GM19455 (cell line): ENCODE measurements around the gene RFTN1.
"Not testable (repeated sequence)": the region's sequence is repeated elsewhere in the genome, so short reads cannot be mapped to it uniquely, and the experiment has no call there.

Experiments
- ATAC-seq: cut with Tn5 transposase; IDR thresholded peaks from one replicate; pipeline ENCODE4 v1.9.1; 2021; ENCODE audit not compliant: unreplicated experiment

Gene RFTN1

GRCh38 chr3:16507578-16508242 is 5.8 kb downstream of the RFTN1 start:
- ATAC-seq = no peak

DNA sequence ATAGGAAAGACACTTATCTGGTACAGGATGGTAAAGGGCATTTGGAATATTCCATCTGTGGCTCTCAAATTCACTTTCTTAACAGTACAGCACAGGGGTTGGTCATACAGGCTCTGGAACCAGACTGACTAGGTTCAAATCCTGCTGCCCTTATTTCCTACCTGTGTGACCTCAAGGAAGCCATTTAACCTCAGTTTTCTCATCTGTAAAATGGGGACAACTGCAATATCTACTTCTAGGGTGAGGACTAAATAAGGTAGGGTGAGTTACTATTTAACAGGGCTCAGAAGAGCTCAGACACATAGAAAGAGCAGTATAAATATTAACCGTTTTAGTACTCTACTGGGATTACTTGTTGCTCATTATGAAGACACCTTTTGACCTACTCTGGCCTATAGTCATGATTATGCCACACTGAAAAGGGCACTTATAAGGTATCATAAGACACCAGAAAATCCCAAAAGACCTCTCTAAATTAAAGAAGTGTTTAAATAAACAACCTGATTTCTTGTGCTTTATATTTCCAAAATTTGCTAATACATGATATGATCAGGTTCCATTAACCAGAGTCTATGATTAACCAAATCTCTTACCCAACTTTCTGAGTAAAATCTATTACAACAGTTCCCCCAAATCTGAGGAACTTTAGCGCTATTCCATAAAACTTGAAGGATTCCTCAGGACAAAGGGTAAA is 6.5 kb downstream of the RFTN1 start:
- ATAC-seq = no peak

DNA sequence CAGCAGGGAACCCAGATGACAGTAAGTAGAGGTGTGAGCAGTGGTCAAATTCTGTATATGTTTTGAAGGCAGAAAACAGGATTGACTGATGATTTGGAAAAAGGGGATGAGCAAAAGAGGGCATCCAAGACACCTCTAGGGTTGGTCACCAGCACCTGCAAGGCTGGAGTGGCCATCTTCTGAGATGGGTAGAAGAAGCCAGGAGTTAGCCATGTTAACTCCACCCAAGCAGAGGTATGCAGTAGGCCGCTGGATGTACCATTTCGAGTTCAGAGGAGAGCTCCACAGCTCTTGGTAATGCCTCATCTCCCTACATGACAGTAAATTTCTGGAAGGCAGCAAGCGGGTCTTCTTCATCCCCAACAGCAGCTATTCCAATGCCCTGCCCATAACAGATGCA is 7.0 kb downstream of the RFTN1 start:
- no peak for ATAC-seq

DNA sequence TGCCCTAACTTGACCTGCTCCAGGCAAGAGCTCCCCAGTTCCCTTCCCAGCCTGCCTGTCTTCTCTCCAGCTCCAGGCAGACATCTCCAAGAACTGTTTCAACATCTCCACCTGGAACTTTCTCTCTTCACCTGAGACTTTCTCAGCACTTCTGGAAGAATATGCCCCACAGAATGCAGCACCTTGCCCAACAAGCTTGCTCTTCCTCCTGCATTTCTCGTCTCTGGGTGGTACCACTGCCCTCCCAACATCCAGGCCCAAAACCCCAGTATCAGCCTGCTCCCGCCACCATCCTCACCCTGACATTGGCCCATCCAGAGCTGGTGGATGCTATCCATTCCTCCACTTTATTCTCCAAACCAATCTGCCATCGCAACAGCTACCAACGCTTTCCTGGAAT is 8.8 kb downstream of the RFTN1 start:
- no peak for ATAC-seq

GRCh38 chr3:16504242-16504641 is 9.3 kb downstream of the RFTN1 start:
- ATAC-seq = peak; percentile 86

DNA sequence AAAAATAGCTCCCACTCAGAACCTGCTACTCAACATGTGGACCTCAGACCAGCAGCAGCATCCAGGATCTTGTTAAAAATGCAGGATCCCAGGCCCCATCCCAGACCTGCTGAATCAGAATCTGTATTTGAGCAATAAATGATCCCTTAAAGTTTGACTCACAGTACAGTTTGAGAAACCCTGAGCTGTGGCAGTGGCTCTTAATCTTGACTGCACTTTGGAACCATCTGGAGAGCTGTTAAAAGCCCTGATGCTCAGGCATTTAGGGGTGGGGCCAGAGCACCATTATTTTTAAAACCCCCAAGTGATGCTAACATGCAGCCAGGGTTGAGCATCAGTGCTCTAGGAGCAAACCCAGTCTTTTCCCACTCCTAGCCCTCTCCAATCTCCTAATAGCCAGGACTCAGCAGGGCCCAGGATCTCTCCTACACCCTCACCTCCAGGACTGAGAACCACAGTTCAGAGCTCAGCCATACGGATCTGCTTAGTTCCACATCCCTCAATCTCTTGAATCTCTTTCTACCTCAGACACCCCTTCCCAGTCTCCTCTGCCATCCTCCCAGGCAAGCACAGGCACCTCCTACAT is 10.2 kb downstream of the RFTN1 start:
- no peak for ATAC-seq

GRCh38 chr3:16502347-16502908 is 11.1 kb downstream of the RFTN1 start:
- ATAC-seq = no peak

- no peak for ATAC-seq
Observed at GRCh38 chr3:16501376-16501775, 12.1 kb downstream of the RFTN1 start.

DNA sequence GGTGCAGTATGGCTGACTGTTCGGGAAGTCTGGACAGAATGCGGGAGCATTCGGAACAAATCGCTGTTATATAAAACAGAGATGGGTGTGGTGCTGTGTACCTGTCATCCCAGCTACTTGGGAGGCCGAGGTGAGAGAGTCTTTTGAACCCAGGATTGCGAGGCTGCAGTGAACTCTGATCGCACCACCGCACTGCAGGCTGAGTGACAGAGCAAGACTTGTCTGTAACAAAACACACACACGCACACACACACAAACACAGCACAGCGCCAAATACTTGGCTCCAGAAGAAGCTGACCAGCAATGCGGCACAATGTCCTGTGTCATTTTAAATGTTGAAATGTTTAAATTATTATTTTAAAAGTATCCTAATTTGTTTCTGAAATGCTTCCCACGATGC is 12.6 kb downstream of the RFTN1 start:
- ATAC-seq = no peak

- no peak for ATAC-seq
Observed at GRCh38 chr3:16500093-16500492, 13.4 kb downstream of the RFTN1 start.

DNA sequence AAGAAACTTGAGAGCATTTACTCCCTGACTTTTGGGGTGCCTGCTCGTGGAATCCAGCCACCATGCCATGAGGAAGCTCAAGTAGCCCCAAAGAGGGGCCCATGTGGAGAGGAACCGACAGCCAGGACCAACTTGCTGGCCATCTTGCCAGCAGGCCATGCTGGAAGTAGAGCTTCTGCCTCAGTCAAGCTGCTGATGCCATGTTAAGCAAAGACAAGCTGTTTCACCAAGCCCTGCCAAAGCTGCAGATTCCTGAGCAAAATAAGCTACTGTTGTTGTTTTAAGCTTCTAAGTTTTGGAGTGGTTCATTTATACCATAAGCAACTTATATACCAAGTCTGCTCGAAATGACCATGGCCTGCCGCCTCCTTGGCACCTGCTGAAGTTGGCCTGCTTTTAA is 14.1 kb downstream of the RFTN1 start:
- no peak for ATAC-seq

- no peak for ATAC-seq
Observed at GRCh38 chr3:16498130-16498890, 15.2 kb downstream of the RFTN1 start.

DNA sequence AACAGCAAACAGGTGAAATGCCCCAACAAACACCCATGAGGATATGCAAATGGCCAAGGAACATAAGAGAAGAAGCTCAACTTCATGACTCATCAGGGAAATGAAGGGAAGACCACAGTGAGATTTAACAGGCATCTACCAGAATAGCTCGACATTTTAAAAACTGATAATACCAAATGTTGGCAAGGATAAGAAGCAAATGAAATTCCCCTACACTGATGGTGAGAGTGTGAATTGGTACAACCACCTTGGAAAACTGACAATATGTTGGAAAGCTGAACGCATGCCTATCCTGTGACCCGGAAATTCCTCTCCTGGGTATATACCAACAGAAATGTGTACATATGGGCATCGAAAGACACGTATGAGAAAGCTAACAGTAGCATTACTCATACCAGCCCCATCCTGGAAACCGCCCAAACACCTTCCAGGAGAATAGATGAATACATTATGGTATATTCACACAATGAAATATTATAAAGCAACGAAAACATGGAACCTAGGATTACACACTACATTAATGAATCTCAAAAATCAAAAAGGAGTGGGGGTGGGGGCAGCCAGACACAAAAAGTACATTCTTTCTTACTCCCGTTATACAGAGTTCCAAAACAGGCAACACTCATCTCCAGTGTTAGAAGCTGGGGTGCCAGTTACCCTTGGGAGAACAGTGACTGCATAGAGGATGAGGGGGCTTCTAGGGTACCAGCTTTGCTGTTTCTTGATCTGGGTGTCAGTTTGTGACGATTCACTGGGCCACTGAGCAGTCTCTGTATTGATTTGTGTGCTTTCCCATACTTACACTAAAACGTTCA is 16.9 kb downstream of the RFTN1 start:
- no peak for ATAC-seq

DNA sequence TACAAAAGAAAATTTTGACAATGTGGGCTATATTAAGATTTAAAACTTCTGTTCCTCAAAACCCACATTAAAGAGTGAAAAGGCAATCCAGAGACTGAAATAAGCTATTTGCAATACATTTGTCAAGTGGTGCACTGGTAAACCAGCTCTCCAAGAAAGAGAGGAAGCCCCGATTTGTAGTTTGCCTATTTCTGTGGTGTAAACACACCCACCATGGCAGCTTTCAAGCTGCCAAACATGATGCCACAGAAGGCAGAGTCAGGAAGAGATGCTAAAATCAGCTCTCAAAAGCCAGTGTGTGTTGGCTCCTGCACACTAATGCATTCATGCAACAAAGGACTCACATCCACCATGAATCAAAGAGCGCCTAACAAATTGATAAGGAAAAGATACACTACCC is 17.5 kb downstream of the RFTN1 start:
- no peak for ATAC-seq

DNA sequence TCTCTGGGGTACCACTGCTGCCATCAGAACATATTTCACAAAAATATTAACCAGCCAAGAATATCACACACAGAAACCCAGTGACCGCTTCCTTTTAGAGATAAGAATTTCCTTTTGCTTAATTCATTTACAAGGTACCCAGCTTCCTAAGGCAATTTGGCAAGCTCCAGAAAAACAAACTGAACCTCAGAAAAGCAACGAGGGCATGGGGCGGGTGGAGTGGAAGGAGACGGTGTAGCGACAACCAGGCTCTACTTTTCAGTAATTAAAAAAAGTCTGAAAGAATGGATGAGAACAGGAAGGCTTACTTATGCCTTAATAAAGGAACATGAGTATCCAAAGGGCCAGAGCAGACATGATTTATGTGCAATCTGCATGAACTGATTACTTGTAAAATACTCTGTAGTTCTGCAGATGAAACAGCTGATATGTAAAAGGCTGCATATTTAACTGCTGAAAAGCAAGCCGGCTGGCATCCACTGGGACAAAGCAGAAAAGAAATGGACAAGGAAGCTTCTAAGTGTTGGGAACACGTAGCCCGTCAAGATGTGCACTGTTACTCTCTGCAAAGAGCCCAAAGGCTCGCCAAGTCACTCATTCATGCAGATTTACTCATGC is 18.6 kb downstream of the RFTN1 start:
- ATAC-seq = no peak

DNA sequence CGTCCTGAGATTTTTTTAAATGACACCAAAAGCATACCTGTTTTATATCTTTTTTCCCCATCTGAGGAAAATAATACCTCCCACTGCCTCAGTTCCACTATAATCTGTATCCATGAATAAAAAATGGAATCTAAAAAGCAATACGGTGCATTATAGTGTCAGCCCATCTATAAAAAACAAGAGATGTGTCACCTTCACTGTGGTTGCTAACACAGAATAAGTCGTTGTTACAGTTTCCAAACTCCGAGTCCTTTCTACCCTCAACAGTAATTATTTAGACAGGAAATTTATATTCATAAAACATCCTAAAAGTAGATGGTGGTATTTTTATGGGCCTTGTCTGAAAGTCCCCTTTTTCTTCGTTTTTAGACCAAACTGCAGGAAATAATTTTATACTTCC is 19.4 kb downstream of the RFTN1 start:
- ATAC-seq = no peak

GRCh38 chr3:16490062-16490619 is 23.4 kb downstream of the RFTN1 start:
- ATAC-seq = no peak

DNA sequence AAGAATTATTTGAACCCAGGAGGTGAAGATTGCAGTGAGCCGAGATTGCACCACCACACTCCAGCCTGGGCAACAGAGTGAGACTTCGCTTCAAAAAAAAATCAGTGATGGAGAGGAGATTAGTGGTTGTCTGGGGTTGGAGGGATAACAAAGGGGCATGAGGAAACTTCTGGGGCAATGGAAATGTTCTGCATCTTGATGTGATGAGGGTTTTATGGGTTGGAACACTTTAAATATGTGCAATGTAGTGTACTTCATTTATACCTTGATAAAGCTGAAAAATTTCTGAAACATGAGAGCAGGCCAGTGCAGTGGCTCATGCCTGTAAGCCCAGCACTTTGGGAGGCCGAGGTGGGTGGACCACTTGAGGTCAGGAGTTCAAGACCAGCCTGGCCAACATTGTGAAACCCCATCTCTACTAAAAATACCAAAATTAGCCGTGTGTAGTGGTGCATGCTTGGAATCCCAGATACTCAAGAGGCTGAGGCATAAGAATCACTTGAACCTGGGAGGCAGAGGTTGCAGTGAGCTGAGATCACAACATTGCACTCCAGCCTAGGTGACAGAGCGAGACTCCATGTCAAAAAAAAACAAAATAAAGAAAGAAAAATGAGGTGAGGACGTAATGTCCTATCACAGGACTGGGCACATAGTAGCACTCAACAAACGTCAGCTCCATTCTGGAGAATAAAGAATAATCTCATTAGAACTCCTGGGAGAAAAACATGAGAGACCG is 24.0 kb downstream of the RFTN1 start:
- ATAC-seq = not testable (repeated sequence)

GRCh38 chr3:16488637-16489036 is 24.9 kb downstream of the RFTN1 start:
- no peak for ATAC-seq
